HG03097 (cell line): ENCODE data around the gene SMS.
"Not testable (repeated sequence)": the region's sequence is repeated elsewhere in the genome, so short reads cannot be mapped to it uniquely, and the experiment has no call there.

Experiments
- ATAC-seq: cut with Tn5 transposase; IDR thresholded peaks from one replicate; pipeline ENCODE4 v1.9.1; 2021; ENCODE audit not compliant: unreplicated experiment, low FRiP score

The SMS gene

GRCh38 chrX:21949689-21950088 is 9.2 kb downstream of the SMS start:
- ATAC-seq = no peak

- ATAC-seq = not testable (repeated sequence)
These were observed 10.0 kb downstream of the SMS start for GRCh38 chrX:21950557-21950956.

GRCh38 chrX:21952624-21953023 is 12.1 kb downstream of the SMS start:
- no peak for ATAC-seq

GRCh38 chrX:21953195-21953830 is 12.8 kb downstream of the SMS start:
- not testable (repeated sequence) for ATAC-seq

- ATAC-seq = no peak
These were observed 15.1 kb downstream of the SMS start for GRCh38 chrX:21955403-21956189.

GRCh38 chrX:21956783-21957182 is 16.3 kb downstream of the SMS start:
- no peak for ATAC-seq

GRCh38 chrX:21958187-21958586 is 17.7 kb downstream of the SMS start:
- ATAC-seq = no peak

- ATAC-seq = no peak
These were observed 18.4 kb downstream of the SMS start for GRCh38 chrX:21958916-21959315.

GRCh38 chrX:21959362-21960051 is 19.0 kb downstream of the SMS start:
- ATAC-seq = no peak

- ATAC-seq = no peak
These were observed 20.3 kb downstream of the SMS start for GRCh38 chrX:21960569-21961541.

GRCh38 chrX:21962361-21962760 is 21.9 kb downstream of the SMS start:
- no peak for ATAC-seq

- ATAC-seq = no peak
These were observed 22.8 kb downstream of the SMS start for GRCh38 chrX:21963269-21963668.

- no peak for ATAC-seq
These were observed 23.4 kb downstream of the SMS start for GRCh38 chrX:21963731-21964405.

GRCh38 chrX:21966866-21967265 is 26.4 kb downstream of the SMS start:
- no peak for ATAC-seq

- ATAC-seq = no peak
These were observed 27.8 kb downstream of the SMS start for GRCh38 chrX:21968333-21968732.

- ATAC-seq = no peak
These were observed 29.8 kb downstream of the SMS start for GRCh38 chrX:21970326-21970725.

GRCh38 chrX:21972046-21972445 is 31.5 kb downstream of the SMS start:
- no peak for ATAC-seq

- ATAC-seq = no peak
These were observed 32.2 kb downstream of the SMS start for GRCh38 chrX:21972721-21973120.

- no peak for ATAC-seq
These were observed 33.0 kb downstream of the SMS start for GRCh38 chrX:21973321-21974010.
